ENCODE measurements around the gene SFT2D2. TPM values are rescaled to one million over a fixed set of nuclear protein-coding genes. Genes with fewer than 3 reads are reported as not detected.

Gene SFT2D2
- total RNA-seq, 1 experiment from 2014 or later: 32.1 TPM

DNA sequence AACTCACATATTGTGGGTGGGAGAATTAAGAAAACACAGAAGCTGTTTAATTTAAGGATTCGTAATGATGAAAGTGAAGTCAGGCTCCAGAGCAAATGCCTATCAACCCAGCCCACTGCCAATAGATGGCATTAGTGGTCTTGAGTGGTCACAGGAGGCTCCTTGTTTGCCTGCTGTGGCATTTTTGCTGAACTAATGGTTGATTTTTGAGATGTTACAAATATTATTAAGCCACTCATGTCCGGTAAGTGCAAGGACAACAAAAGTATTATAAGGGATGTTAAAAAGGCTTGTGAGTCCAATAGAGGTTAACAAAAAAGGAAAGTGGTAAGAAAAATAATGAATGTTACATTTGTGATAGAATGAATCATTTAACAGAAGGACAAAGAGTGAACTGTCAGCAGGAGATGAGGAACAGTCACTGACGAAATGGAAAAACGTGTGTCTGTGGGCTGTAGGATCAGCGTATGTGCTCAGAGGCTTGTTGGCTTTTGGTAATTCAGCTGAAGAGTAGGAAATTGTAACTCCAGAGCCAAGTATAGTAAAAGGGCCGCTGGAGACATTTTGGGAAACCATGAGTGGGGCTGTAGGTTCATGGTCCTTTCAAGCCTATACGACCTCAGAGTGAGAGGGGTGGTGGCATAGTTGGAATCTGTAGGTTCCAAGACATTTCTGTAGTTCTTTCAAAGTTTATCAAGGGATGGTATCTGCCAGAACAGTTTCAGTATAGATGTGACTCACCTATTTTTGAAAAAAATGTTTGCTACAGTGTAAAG, 11.2 kb downstream of the SFT2D2 start:
- no peak overlapping the region for H2BK12ac ChIP-seq (ENCODE audit: insufficient read length, low read depth, low read length)
- H2BK20ac ChIP-seq (ENCODE audit: low read depth, low read length, poor library complexity, severe bottlenecking): no peak overlapping the region
- no peak overlapping the region for H3K23ac ChIP-seq (ENCODE audit: insufficient read length, low read depth, low read length)
- Mint-ChIP-seq H3K36me3 (ENCODE audit: insufficient read depth in 1 of 3, low read depth in 3 of 3) (peaks cover 8 to 57% (median 47%) of the 10 kb centered on the region in 3 experiments), H3K4me1 (no peaks in the 10 kb centered on the region), H3K27ac (no peak overlapping the region), H3K27me3 (ENCODE audit: low read depth) (no peaks in the 10 kb centered on the region), H3K9me3 (no peaks in the 10 kb centered on the region), H3K4me3 (no peak overlapping the region)
- DNase-seq: no peak
- H3K9ac ChIP-seq (ENCODE audit: extremely low read depth, insufficient read length, low read length): no peak overlapping the region
- H2BK15ac ChIP-seq (ENCODE audit: low read depth, low read length): no peak overlapping the region
- H2AFZ ChIP-seq (ENCODE audit: low read length): no peak overlapping the region
- no peaks in the 10 kb centered on the region for H4K20me1 ChIP-seq (ENCODE audit: control insufficient read depth, insufficient read depth, insufficient read length)
- no peak overlapping the region for H2BK5ac ChIP-seq (ENCODE audit: insufficient read length, low read length)
- H3K4me1 ChIP-seq (ENCODE audit: insufficient read depth, low read length): no peaks in the 10 kb centered on the region
- H2BK120ac ChIP-seq (ENCODE audit: low read depth, low read length, poor library complexity, severe bottlenecking): no peak overlapping the region
- no peaks in the 10 kb centered on the region for H3K9me3 ChIP-seq (ENCODE audit: control insufficient read depth, low read depth, low read length)
- no peaks in the 10 kb centered on the region for H3K23me2 ChIP-seq (ENCODE audit: insufficient read length, low read depth, low read length, poor library complexity, severe bottlenecking)
- H4K5ac ChIP-seq (ENCODE audit: insufficient read length, low read depth, low read length): no peak overlapping the region
- TF ChIP-seq, protein P1, sequence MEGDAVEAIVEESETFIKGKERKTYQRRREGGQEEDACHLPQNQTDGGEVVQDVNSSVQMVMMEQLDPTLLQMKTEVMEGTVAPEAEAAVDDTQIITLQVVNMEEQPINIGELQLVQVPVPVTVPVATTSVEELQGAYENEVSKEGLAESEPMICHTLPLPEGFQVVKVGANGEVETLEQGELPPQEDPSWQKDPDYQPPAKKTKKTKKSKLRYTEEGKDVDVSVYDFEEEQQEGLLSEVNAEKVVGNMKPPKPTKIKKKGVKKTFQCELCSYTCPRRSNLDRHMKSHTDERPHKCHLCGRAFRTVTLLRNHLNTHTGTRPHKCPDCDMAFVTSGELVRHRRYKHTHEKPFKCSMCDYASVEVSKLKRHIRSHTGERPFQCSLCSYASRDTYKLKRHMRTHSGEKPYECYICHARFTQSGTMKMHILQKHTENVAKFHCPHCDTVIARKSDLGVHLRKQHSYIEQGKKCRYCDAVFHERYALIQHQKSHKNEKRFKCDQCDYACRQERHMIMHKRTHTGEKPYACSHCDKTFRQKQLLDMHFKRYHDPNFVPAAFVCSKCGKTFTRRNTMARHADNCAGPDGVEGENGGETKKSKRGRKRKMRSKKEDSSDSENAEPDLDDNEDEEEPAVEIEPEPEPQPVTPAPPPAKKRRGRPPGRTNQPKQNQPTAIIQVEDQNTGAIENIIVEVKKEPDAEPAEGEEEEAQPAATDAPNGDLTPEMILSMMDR (conservative IDR thresholded peaks at IDR 0.05): no peak
- H2AK5ac ChIP-seq (ENCODE audit: insufficient read length, low read length): no peak overlapping the region
- no peak overlapping the region for H3T11ph ChIP-seq (ENCODE audit: low read length)
- no peaks in the 10 kb centered on the region for H3K79me1 ChIP-seq (ENCODE audit: insufficient read depth, low read depth, low read length, poor library complexity, severe bottlenecking)
- no peak overlapping the region for H3K4ac ChIP-seq (ENCODE audit: low read depth, low read length)
- H4K8ac ChIP-seq (replicated peaks; ENCODE audit: insufficient read length, low read depth, low read length): no peak overlapping the region
- no peak overlapping the region for H4K91ac ChIP-seq (ENCODE audit: insufficient read length, low read depth, low read length)
- H3K56ac ChIP-seq (ENCODE audit: insufficient read length, low read depth, low read length): no peak overlapping the region
- no peak overlapping the region for H3K4me2 ChIP-seq (ENCODE audit: insufficient read depth, insufficient read length, low read length)
- H3K14ac ChIP-seq (ENCODE audit: insufficient read depth, low read length): no peak overlapping the region
- H3K18ac ChIP-seq (ENCODE audit: insufficient read length, low read depth, low read length): no peak overlapping the region
- WGBS (ENCODE audit: extremely low coverage, insufficient read length, low lambda C conversion rate): no CpG with 5 or more reads among the region's 7 CpGs
- H3K79me2 ChIP-seq (ENCODE audit: insufficient read depth, low read length): no peaks in the 10 kb centered on the region
- H3K27me3 ChIP-seq (ENCODE audit: insufficient read depth, low read length): no peaks in the 10 kb centered on the region
- H3K27ac ChIP-seq (ENCODE audit: insufficient read length, low read depth, low read length): no peak overlapping the region

Measured in H9 (cell line).